Measurements from ENCODE around the gene PPP4R2. TPM values are rescaled to one million over a fixed set of nuclear protein-coding genes. Genes with fewer than 3 reads are reported as not detected.
A peak's percentile ranks its signal among the peaks of the same experiment; 100 is the strongest.

Gene PPP4R2
- total RNA-seq, 3 donors from 2014 or later (not counting 1 experiment from before 2014, with no cell fraction given), result 50.4 to 72.8 (median 60.1) TPM

GRCh38 chr3:73029321-73029796 lies 32.7 kb downstream of the PPP4R2 start:
- H3K9me3 ChIP-seq (ENCODE audit: control insufficient read depth, insufficient read depth, low read length), result no peaks in the 10 kb centered on the region
- intact Hi-C loops (cut with micrococcal nuclease), result no loop called here
- peak overlapping the region; percentile 11 for H3K4me3 Mint-ChIP-seq
- no peak for TF ChIP-seq CTCF (IDR thresholded peaks at IDR 0.05)
- H3K27ac Mint-ChIP-seq, result peak overlapping the region; percentile 44 to 60
- WGBS (ENCODE audit: insufficient coverage), result 45% methylated on average over 1 of the region's 1 CpG
- peaks cover 50 to 69% of the 10 kb centered on the region in 2 donors for H3K4me1 Mint-ChIP-seq
- H3K36me3 Mint-ChIP-seq, result no peaks in the 10 kb centered on the region
- ATAC-seq, result peak; percentile 86 to 92 (median 88)
- H3K27ac ChIP-seq (ENCODE audit: low read length), result no peak overlapping the region
- no peaks in the 10 kb centered on the region for H3K27me3 ChIP-seq (ENCODE audit: control insufficient read depth, insufficient read depth, low read length)
- H3K27me3 Mint-ChIP-seq (ENCODE audit: low read depth in 2 of 2), result no peaks in the 10 kb centered on the region
- no peaks in the 10 kb centered on the region for H3K36me3 ChIP-seq (ENCODE audit: control insufficient read depth, insufficient read depth, low read length)
- no peak overlapping the region for H3K4me3 ChIP-seq (ENCODE audit: low read length)
- no peaks in the 10 kb centered on the region for H3K9me3 Mint-ChIP-seq
- peak in 1 of 2 donors; percentile 39 for DNase-seq
- peaks cover 19% of the 10 kb centered on the region for H3K4me1 ChIP-seq (ENCODE audit: control insufficient read depth, insufficient read depth, low read length)

DNA sequence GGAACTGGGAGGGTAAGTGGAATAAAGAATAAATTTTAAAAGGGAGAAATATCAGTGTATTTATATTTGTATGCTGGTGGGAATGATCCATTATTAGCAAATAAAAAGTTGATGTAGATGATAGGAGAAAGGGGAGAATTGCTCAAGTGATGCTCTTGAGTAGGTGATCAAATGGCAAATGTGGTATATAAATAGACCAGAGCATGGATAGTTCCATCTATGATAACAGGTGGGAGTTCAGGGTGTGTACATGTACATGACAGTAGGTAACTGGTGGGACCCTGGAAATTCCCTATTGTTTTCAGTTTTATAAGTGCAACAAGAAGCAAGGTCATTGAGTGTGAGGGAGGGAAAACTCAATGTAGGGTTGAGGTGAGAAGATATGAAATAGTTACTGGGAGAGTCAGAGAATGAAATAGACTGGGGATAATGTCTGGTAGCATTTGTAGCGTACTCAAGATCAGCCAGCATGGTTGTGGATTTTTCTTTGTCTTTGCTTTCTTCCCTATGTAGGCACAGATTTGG lies 33.5 kb downstream of the PPP4R2 start:
- peak overlapping the region; percentile 44 to 60 for H3K27ac Mint-ChIP-seq
- Histone ChIP-seq H3K4me1 (ENCODE audit: control insufficient read depth, insufficient read depth, low read length) (peaks cover 19% of the 10 kb centered on the region), H3K27me3 (ENCODE audit: control insufficient read depth, insufficient read depth, low read length) (no peaks in the 10 kb centered on the region), H3K36me3 (ENCODE audit: control insufficient read depth, insufficient read depth, low read length) (no peaks in the 10 kb centered on the region), H3K27ac (ENCODE audit: low read length) (no peak overlapping the region), H3K4me3 (ENCODE audit: low read length) (no peak overlapping the region), H3K9me3 (ENCODE audit: control insufficient read depth, insufficient read depth, low read length) (no peaks in the 10 kb centered on the region)
- WGBS (ENCODE audit: insufficient coverage), result 94% methylated on average over 1 of the region's 1 CpG
- DNase-seq (no peak), ATAC-seq (no peak)
- TF ChIP-seq CTCF (IDR thresholded peaks at IDR 0.05), result no peak
- peaks cover 54 to 69% of the 10 kb centered on the region in 2 donors for H3K4me1 Mint-ChIP-seq
- intact Hi-C loops (cut with micrococcal nuclease), result no loop called here
- H3K9me3 Mint-ChIP-seq, result no peaks in the 10 kb centered on the region
- no peaks in the 10 kb centered on the region for H3K36me3 Mint-ChIP-seq
- peak overlapping the region; percentile 10 for H3K4me3 Mint-ChIP-seq
- no peaks in the 10 kb centered on the region for H3K27me3 Mint-ChIP-seq (ENCODE audit: low read depth in 2 of 2)

DNA sequence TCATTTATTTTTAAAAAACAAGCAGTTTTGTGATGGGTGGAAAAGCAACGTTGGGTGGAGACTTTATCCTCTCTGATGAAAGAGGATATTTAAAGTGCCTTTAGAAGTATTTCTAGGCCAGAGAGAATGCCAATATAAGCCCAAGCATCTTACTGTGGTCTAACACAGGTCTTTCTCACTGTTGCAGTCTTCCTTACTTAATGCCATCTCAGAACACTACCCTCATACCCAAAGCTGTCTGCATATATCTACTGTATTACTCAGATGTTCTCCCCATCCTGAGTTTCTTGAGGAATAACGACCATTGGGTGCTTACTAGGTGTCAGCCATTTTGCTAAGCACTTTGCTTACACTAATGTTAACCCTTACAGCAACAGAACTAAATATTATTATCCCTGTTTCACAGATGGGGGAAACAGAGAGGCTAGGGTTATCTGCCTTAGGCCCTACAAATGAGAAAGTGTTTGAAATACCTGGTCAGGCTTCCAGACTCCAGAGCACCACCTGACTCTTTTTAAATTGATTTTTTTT lies 35.0 kb downstream of the PPP4R2 start:
- ATAC-seq (no peak), DNase-seq (no peak)
- H3K27me3 Mint-ChIP-seq (ENCODE audit: low read depth in 2 of 2), result no peaks in the 10 kb centered on the region
- H3K9me3 Mint-ChIP-seq, result no peaks in the 10 kb centered on the region
- no peaks in the 10 kb centered on the region for H3K36me3 Mint-ChIP-seq
- Histone ChIP-seq H3K4me3 (ENCODE audit: low read length) (no peak overlapping the region), H3K27me3 (ENCODE audit: control insufficient read depth, insufficient read depth, low read length) (no peaks in the 10 kb centered on the region), H3K27ac (ENCODE audit: low read length) (no peak overlapping the region), H3K9me3 (ENCODE audit: control insufficient read depth, insufficient read depth, low read length) (no peaks in the 10 kb centered on the region), H3K4me1 (ENCODE audit: control insufficient read depth, insufficient read depth, low read length) (peaks cover 19% of the 10 kb centered on the region), H3K36me3 (ENCODE audit: control insufficient read depth, insufficient read depth, low read length) (no peaks in the 10 kb centered on the region)
- no peak overlapping the region for H3K4me3 Mint-ChIP-seq
- TF ChIP-seq CTCF (IDR thresholded peaks at IDR 0.05), result no peak
- WGBS (ENCODE audit: insufficient coverage), result 63% methylated on average over 2 of the region's 2 CpGs
- intact Hi-C loops (cut with micrococcal nuclease), result no loop called here
- peaks cover 50 to 71% of the 10 kb centered on the region in 2 donors for H3K4me1 Mint-ChIP-seq
- H3K27ac Mint-ChIP-seq, result no peak overlapping the region

Data from natural killer cell (primary cell).